Esophagus muscularis mucosa (tissue), 3 donors: ENCODE data around the gene XRCC4.

Experiments used
- CTCF ChIP-seq, 3 experiments: fragments of 200-600 bp in 2 of 3; fragments of 450-650 bp in 1 of 3; sonication (generic) in 2 of 3; IDR thresholded peaks; one replicate each; pipeline ENCODE4 v1.5.1; 2017 to 2019; ENCODE audit warnings: antibody characterized with exemption in 3 of 3, mild to moderate bottlenecking in 2 of 3, moderate library complexity in 1 of 3
- POLR2A ChIP-seq: fragments of 450-650 bp; IDR thresholded peaks from one replicate; pipeline ENCODE4 v1.6.1; 2017; ENCODE audit warnings: antibody characterized with exemption, moderate library complexity, mild to moderate bottlenecking, low read depth

DNA sequence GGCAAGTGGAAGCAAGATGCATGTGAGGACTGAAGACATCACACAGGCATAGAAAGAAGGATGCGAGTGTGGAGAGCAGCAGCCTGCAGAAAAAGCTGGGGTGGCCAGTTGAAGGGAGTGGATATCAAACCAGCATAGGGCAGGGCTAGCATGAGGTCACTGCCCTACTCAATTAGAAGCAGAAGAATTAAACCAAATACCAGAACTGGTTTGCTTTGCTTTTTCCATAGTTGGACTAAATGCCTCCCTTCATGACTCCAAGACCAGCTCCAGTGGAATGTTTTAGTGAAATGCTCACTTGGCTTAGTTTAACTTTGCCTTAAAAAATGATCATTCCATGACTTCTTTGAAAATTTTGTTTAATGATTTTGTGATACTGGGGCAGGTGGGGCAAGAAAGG lies 46.0 kb upstream of the XRCC4 start:
- TF ChIP-seq CTCF (IDR thresholded peaks at IDR 0.05) (no peak), POLR2A (no peak)
